ENCODE results near the gene IFFO2.

DNA sequence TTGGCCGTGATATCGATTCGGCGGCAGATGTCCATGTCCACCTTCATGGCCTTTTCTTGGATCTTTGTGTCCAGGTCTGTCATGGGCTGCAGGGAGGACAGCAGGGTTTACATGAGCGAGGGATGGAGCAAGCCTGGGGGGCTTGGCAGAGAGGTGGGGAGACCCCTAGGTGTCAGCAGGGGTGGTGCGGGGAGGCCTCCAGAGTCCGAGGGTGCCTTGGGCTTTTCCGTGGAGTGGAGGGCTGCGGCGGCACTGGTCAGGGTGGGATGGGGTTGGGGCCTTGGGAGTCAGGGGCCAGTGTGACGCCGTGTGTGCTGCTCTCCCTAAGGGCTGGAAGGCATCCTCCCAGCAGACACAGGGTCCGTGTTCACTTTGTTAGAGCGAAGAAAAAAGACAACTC is 38.1 kb downstream of the IFFO2 start:
- TF ChIP-seq, protein P1, sequence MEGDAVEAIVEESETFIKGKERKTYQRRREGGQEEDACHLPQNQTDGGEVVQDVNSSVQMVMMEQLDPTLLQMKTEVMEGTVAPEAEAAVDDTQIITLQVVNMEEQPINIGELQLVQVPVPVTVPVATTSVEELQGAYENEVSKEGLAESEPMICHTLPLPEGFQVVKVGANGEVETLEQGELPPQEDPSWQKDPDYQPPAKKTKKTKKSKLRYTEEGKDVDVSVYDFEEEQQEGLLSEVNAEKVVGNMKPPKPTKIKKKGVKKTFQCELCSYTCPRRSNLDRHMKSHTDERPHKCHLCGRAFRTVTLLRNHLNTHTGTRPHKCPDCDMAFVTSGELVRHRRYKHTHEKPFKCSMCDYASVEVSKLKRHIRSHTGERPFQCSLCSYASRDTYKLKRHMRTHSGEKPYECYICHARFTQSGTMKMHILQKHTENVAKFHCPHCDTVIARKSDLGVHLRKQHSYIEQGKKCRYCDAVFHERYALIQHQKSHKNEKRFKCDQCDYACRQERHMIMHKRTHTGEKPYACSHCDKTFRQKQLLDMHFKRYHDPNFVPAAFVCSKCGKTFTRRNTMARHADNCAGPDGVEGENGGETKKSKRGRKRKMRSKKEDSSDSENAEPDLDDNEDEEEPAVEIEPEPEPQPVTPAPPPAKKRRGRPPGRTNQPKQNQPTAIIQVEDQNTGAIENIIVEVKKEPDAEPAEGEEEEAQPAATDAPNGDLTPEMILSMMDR (IDR thresholded peaks at IDR 0.05): no peak
- no peak for TF ChIP-seq POLR2AphosphoS5 (IDR thresholded peaks at IDR 0.05)
- TF ChIP-seq POLR2A (IDR thresholded peaks at IDR 0.05): no peak

All from prostate gland (tissue), 2 donors.